GM12865 (cell line): ENCODE data around the gene KRT32.

Source experiments
- DNase-seq: peaks from one replicate; pipeline ENCODE4 v3.0.0; 2010; ENCODE audit warnings: low read depth
- H3K4me3 ChIP-seq: 2 replicates; pipeline ENCODE4 v1.5.1; 2011; ENCODE audit warnings: mild to moderate bottlenecking, low read depth, low read length, control low read depth
- TF ChIP-seq, protein P1 (sequence below): IDR thresholded peaks from 2 replicates; pipeline ENCODE4 v1.5.1; 2011; ENCODE audit warnings: low read length, control low read depth, low read depth, inconsistent platforms; ENCODE audit not compliant: insufficient read depth; ENCODE audit errors: missing control alignments

Gene KRT32

GRCh38 chr17:41511116-41511515 is 43.9 kb upstream of the KRT32 start:
- no peak for DNase-seq
- no peak overlapping the region for H3K4me3 ChIP-seq
- TF ChIP-seq, protein P1, sequence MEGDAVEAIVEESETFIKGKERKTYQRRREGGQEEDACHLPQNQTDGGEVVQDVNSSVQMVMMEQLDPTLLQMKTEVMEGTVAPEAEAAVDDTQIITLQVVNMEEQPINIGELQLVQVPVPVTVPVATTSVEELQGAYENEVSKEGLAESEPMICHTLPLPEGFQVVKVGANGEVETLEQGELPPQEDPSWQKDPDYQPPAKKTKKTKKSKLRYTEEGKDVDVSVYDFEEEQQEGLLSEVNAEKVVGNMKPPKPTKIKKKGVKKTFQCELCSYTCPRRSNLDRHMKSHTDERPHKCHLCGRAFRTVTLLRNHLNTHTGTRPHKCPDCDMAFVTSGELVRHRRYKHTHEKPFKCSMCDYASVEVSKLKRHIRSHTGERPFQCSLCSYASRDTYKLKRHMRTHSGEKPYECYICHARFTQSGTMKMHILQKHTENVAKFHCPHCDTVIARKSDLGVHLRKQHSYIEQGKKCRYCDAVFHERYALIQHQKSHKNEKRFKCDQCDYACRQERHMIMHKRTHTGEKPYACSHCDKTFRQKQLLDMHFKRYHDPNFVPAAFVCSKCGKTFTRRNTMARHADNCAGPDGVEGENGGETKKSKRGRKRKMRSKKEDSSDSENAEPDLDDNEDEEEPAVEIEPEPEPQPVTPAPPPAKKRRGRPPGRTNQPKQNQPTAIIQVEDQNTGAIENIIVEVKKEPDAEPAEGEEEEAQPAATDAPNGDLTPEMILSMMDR = no peak

DNA sequence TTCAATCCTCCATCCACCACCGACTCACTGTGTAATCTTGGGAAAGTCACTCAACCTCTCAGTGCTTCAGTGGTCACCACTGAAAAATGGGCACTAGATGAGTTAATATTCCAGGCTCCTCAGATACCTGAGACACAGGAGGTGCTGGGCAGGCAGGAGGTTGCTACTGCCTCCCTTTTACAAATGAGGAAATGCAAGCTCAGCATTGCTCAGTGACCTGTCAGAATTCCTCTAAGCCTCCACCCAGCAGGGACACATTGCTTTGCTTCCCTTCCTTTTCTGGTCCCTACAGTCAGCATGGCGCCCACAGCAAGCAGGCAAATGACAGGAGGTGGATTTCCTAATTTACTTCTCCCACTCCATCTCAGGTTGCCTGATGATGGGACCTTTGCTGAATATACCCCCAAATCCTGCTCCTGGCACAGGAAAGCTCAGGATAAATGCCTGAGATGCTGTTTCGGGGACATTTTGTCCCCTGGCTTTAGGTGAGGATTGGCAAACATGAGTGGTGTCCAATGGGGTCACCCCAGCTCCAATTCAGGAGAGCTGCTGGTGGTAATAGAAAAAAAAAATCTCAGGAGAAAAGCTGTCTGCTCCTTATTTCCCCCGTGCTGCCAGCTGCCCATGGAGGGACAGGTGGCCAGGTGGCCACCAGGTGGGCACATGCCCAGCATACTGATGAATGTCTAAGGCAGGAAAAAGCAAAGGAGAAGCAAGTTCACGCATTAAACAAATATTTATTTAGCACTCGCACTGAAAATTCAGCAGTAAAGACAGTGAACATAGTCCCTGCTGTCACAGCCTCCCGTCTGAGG is 43.3 kb upstream of the KRT32 start:
- TF ChIP-seq, protein P1 = no peak
- no peak for DNase-seq
- H3K4me3 ChIP-seq = no peak overlapping the region

GRCh38 chr17:41507315-41507880 is 40.2 kb upstream of the KRT32 start:
- DNase-seq = no peak
- H3K4me3 ChIP-seq = no peak overlapping the region
- TF ChIP-seq, protein P1 = no peak

GRCh38 chr17:41505809-41506767 is 38.9 kb upstream of the KRT32 start:
- no peak overlapping the region for H3K4me3 ChIP-seq
- TF ChIP-seq, protein P1 = no peak
- no peak for DNase-seq

GRCh38 chr17:41505007-41505808 is 38.0 kb upstream of the KRT32 start, which contains the start of gene KRT13:
Gene KRT13 (minus strand): TSS chr17:41505612. CDS start chr17:41505550, 62 bp downstream.
- DNase-seq = no peak
- TF ChIP-seq, protein P1 = no peak

More at GRCh38 chr17:41505007-41505808, 38.0 kb upstream of the KRT32 start, which contains the start of gene KRT13:
- no peak within 1 kb of the TSS for H3K4me3 ChIP-seq
